Activated T-cell treated with anti-CD3 and anti-CD28 coated beads, Interleukin-2, amount 50 U/mL, for 4 hours (primary cell): Measurements from ENCODE around the gene LCLAT1. TPM values are rescaled to one million over a fixed set of nuclear protein-coding genes. Genes with fewer than 3 reads are reported as not detected.
"Not testable (repeated sequence)": the region's sequence is repeated elsewhere in the genome, so short reads cannot be mapped to it uniquely, and the experiment has no call there.

Experiments
- ATAC-seq, 2 donors: fragments of 200-7000 bp; cut with Tn5 transposase; one replicate each; pipeline ENCODE4 v1.10.0; 2021
- DNase-seq: peaks from one replicate; pipeline ENCODE4 v3.0.0-alpha.2; 2020
- H3K27me3 Mint-ChIP-seq: one replicate; pipeline ENCODE4 v1.8.0; 2021; ENCODE audit warnings: low read depth, mixed read lengths
- H3K36me3 Mint-ChIP-seq: one replicate; pipeline ENCODE4 v1.8.0; 2022; ENCODE audit warnings: mixed read lengths; ENCODE audit not compliant: insufficient read depth
- H3K4me1 Mint-ChIP-seq: one replicate; pipeline ENCODE4 v1.8.0; 2021; ENCODE audit warnings: low read depth, mixed read lengths
- H3K4me3 Mint-ChIP-seq: one replicate; pipeline ENCODE4 v1.8.0; 2021; ENCODE audit warnings: mild to moderate bottlenecking, moderate library complexity, mixed read lengths
- H3K9me3 Mint-ChIP-seq: one replicate; pipeline ENCODE4 v1.8.0; 2021; ENCODE audit warnings: mixed read lengths
- total RNA-seq, 3 donors: library from RNA; stranded (reverse); gene quantifications; one replicate each; pipeline ENCODE4 v1.2.1, GENCODE V29; 2021

The LCLAT1 gene
- total RNA-seq, 3 donors from 2014 or later, result 24.3 to 27.4 (median 26.2) TPM

DNA sequence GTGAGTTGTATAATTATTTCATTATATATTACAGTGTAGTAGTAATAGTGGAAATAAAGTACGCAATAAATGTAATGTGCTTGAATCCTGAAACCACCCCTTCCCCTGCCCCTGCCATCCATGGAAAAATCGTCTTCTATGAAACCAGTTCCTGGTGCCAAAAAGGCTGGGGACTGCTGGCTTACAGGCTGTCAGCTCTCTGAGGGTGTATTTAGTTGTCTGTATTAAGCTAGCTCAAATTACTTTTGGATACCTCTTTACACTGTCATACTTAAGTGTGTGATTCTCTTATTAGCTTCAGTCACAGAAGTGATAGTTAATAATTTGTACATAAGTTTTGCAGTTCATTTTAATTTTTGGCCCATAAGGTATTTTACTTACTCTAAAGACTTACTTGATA is 29.6 kb downstream of the LCLAT1 start:
- no peak for ATAC-seq
- H3K9me3 Mint-ChIP-seq, result no peaks in the 10 kb centered on the region
- no peak for DNase-seq
- H3K27me3 Mint-ChIP-seq, result no peaks in the 10 kb centered on the region
- H3K36me3 Mint-ChIP-seq, result peaks cover 12% of the 10 kb centered on the region
- no peak overlapping the region for H3K4me3 Mint-ChIP-seq
- peaks cover 39% of the 10 kb centered on the region for H3K4me1 Mint-ChIP-seq

DNA sequence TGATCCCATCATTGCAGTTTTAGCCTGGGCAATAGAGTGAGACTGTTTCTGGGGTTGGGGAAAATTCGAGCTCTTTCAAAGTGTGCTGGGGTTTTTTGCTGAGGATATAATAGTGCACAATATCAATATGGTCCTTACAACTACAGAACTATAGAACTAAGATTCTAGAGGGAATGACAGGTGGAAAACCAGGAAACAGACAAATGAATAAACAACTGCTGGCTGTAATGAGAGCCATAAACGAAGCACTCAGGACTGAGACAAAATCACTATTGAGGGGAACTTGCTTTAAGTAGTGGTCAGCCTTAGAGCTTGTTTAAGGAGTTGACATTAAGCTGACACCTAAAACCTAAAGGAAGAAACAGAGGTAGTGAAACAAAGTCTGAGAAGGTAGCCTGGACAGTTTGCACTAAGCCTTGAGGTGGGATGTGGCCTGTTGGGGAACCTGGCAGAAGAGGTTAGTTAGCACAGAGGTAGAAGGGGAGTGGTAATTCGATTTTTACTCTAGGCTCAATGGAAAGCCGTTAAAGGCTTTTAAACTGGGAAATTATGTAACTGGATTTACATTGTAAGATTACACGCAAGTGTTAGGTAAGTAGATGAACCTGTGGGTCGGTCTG is 33.8 kb downstream of the LCLAT1 start:
- H3K4me3 Mint-ChIP-seq, result no peak overlapping the region
- peaks cover 17% of the 10 kb centered on the region for H3K4me1 Mint-ChIP-seq
- H3K9me3 Mint-ChIP-seq, result no peaks in the 10 kb centered on the region
- no peaks in the 10 kb centered on the region for H3K27me3 Mint-ChIP-seq
- no peak for ATAC-seq
- DNase-seq, result no peak
- H3K36me3 Mint-ChIP-seq, result peaks cover 16% of the 10 kb centered on the region

DNA sequence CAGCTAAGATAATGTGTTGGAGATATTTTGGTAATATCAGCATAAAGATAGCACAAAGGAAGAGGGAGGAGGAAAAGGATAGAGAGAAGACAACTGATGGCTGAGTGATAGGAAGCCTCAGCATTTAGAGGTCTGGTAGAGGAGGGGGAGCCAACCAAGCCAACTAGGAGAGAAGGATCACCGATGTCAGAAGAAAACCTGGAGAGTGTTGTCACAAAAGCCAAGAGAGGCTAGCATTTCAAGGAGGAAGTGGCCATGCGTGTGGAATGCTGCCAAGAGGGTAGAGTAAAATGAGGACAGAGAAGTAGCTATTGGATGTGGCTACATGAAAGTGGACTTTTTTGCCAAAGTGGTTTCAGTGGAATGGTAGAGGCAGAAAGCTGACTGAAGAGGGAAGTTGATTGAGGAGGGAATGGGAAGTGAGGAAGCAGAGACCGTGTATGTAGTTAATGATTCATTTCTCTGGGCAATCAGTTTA is 34.3 kb downstream of the LCLAT1 start:
- Mint-ChIP-seq H3K4me3 (no peak overlapping the region), H3K36me3 (peaks cover 16% of the 10 kb centered on the region), H3K4me1 (peaks cover 19% of the 10 kb centered on the region), H3K9me3 (no peaks in the 10 kb centered on the region), H3K27me3 (no peaks in the 10 kb centered on the region)
- DNase-seq, result no peak
- ATAC-seq, result no peak

DNA sequence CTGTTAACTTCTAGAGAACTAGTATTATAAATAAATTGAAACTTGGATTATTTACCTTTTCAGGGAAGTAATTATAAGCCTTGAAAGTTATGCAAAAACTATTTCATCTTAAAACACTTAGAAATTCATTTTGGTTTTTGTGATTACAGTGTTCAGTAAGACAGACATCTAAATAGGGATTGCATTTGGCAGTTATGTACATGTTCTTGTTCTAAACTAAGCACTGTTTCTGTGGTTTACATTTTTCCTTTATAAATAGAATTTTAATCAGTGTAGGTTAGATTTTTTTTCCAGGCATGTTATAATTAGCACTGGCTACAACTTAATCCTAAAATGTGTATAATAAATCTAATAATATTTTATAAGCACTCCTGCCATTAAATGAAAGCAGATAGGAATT is 35.0 kb downstream of the LCLAT1 start:
- H3K36me3 Mint-ChIP-seq, result peaks cover 18% of the 10 kb centered on the region
- no peaks in the 10 kb centered on the region for H3K27me3 Mint-ChIP-seq
- ATAC-seq, result no peak
- no peak for DNase-seq
- H3K4me3 Mint-ChIP-seq, result no peak overlapping the region
- no peaks in the 10 kb centered on the region for H3K9me3 Mint-ChIP-seq
- H3K4me1 Mint-ChIP-seq, result peaks cover 26% of the 10 kb centered on the region

DNA sequence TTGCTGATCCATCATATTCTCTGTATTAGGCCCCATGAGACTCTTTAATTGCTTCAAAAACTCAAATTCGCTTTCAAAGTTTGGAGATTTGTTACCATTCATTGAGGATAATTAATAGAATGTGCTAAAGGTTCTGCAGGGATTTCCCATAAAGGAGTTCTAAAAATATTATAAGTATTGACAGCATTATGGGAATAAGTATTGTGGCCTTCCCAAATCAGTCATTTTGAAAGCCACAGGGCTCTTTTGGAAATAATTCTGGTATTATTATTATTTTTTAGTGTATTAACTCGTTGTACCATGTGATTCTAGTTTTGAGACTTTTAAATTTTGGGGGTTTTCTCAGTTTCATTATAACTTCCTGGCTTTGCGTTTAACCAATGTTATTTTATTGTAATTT is 37.1 kb downstream of the LCLAT1 start:
- Mint-ChIP-seq H3K4me3 (no peak overlapping the region), H3K4me1 (peaks cover 42% of the 10 kb centered on the region), H3K36me3 (peaks cover 12% of the 10 kb centered on the region), H3K9me3 (no peaks in the 10 kb centered on the region), H3K27me3 (no peaks in the 10 kb centered on the region)
- ATAC-seq, result no peak
- no peak for DNase-seq

DNA sequence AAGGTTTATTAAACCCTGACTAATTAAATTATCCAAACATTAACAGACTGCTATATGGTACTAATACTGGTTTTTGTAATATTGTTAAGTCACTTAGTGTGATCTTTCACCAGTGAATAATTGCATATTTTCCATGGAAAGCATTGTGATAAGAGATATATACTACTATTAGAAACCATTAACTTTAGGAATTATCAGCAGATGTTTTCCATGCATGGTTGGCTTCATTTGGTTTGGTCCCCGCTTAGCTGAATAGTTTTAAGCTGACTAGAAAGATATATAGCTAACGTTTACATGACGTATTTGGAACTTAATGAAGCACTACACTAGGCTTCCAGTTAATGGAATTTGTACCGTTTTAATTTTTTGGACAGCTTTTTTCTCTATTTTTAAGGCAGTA is 37.9 kb downstream of the LCLAT1 start:
- no peak overlapping the region for H3K4me3 Mint-ChIP-seq
- ATAC-seq (no peak), DNase-seq (no peak)
- peaks cover 12% of the 10 kb centered on the region for H3K36me3 Mint-ChIP-seq
- H3K27me3 Mint-ChIP-seq, result no peaks in the 10 kb centered on the region
- H3K4me1 Mint-ChIP-seq, result peaks cover 42% of the 10 kb centered on the region
- H3K9me3 Mint-ChIP-seq, result no peaks in the 10 kb centered on the region

DNA sequence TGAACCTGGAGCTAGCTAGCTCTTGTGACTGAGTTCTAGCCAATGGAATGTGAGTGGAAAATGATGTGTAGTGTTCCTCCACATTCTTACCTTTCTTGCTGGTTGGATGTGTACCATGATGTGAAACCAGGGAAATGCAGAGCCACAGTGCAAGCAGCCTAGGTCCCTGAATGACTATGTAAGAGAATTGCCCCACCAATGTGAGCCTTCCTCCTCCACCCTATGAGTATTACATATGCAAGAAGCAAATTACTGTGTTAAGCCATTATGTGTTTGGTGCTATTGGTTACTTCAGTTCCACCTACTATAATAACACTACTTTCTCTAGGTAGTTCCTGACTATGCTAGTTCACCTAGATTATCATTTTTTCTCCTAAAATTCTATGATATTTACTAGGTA is 39.6 kb downstream of the LCLAT1 start:
- DNase-seq (no peak), ATAC-seq (no peak)
- Mint-ChIP-seq H3K4me3 (no peak overlapping the region), H3K4me1 (peaks cover 36% of the 10 kb centered on the region), H3K36me3 (peaks cover 6% of the 10 kb centered on the region), H3K27me3 (no peaks in the 10 kb centered on the region), H3K9me3 (no peaks in the 10 kb centered on the region)

DNA sequence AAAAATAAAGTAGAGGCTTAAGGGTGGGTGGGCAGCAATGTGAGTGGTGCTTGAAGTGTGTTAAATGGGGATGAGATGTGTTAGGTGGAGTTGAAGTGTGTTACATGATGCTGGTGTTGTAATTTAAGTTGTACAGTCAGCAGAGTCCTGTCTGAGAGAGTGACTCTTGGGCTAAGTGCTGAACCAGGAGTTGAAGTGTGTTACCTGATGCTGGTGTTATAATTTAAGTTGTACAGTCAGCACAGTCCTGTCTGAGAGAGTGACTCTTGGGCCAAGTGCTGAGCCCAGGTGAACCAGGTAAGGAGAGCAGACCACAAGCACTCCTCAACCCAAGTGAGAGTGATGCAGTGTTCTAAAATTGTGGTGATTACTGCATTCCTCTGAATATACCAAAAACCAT is 40.6 kb downstream of the LCLAT1 start:
- H3K4me1 Mint-ChIP-seq, result peaks cover 36% of the 10 kb centered on the region
- H3K27me3 Mint-ChIP-seq, result no peaks in the 10 kb centered on the region

DNA sequence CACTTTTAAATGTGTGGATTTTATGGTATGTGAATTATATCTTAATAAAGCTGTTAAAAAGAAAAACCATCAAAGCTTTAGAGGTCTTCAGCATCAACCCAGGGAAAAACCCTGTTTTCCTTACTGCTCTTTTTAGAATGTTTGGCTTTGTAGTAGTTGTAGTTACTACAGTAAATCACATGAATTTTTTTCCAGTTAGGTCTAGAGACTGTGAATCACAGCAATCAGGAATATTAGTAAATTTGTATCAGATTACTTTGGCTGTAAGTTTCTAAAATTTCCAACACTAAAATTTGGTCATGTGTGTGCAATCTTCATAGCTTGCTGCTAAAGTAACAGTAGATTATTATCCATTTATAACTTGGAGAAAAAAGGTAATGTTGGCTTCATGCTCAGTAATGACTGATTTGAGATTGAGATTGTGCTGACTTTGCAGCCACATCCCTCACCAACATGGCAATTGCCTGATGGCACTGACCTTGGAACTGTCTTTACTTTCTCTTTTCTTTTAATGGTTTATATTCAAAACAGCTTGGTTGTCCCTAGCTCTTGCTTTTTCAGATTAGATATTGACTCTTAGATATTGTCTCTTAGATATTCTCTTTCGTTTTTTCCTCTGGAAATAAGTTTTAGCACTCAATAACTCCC is 41.1 kb downstream of the LCLAT1 start:
- Mint-ChIP-seq H3K4me3 (no peak overlapping the region), H3K27me3 (no peaks in the 10 kb centered on the region), H3K9me3 (no peaks in the 10 kb centered on the region), H3K4me1 (peaks cover 39% of the 10 kb centered on the region), H3K36me3 (peaks cover 3% of the 10 kb centered on the region)
- DNase-seq (no peak), ATAC-seq (no peak)

More for the DNA sequence above, 40.6 kb downstream of the LCLAT1 start:
- ATAC-seq (no peak), DNase-seq (no peak)
- Mint-ChIP-seq H3K4me3 (no peak overlapping the region), H3K36me3 (peaks cover 6% of the 10 kb centered on the region), H3K9me3 (no peaks in the 10 kb centered on the region)

DNA sequence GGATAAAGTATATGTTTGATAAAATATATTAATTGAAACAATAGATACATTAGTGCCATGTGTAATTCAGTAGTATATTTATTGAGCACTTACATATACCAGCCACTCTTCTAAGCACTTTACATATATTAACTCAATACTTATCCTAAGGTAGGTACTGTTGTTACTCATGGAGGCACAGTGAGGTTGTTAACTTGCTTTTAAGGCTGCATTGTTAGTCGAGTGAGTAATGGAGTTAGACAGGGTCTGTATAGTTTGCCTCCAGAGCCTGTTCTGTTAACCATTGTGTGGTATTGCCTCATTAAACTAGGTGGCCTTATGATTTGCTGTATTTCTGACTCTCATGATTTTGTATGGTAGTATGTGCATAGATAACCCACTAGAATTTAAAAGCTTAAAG is 44.2 kb downstream of the LCLAT1 start:
- ATAC-seq, result no peak
- Mint-ChIP-seq H3K27me3 (no peaks in the 10 kb centered on the region), H3K4me3 (no peak overlapping the region), H3K9me3 (peaks cover 6% of the 10 kb centered on the region), H3K36me3 (peaks cover 7% of the 10 kb centered on the region), H3K4me1 (peaks cover 38% of the 10 kb centered on the region)
- DNase-seq, result no peak

DNA sequence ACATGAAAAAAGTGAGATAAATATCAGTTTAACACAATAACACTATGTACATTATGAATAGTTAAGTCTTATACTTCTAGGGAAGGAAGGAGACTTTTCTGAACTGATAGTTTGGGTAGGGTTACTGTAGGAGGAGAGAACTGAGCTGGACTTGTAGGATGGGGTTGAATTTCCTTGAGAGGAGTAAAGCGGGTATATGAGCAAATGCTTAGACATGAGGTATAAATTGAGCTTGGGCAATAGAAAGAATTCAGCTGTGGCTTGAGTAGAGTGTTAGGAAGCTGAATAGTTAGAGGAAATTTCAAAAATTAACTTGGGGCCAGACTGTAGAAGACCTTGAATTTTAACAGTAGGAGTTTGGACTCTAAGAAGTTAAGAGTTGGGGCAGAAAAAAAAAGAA is 45.1 kb downstream of the LCLAT1 start:
- no peak for DNase-seq
- no peak for ATAC-seq
- Mint-ChIP-seq H3K36me3 (peaks cover 11% of the 10 kb centered on the region), H3K9me3 (peaks cover 10% of the 10 kb centered on the region), H3K27me3 (no peaks in the 10 kb centered on the region), H3K4me1 (peaks cover 31% of the 10 kb centered on the region), H3K4me3 (no peak overlapping the region)

DNA sequence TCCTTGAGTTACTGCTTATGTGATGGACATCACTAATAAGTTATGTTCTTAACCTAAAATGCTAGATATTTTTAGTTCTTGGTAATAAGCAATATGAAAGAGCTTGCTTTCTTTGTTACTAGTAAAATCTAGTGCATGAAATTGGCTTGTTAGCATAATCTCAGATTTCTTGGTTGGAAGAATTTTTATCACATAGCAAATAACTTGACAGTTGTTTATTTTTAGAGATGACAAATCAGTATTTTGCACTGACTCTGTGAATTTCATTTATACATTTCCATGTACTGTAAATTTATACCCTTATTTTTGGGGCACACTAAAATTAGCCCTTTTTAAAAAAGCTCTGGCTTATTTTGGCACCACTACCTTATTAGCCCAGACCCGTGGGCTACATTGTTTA is 45.6 kb downstream of the LCLAT1 start:
- no peaks in the 10 kb centered on the region for H3K27me3 Mint-ChIP-seq
- H3K4me3 Mint-ChIP-seq, result no peak overlapping the region
- ATAC-seq (no peak), DNase-seq (no peak)
- H3K4me1 Mint-ChIP-seq, result peaks cover 26% of the 10 kb centered on the region
- H3K9me3 Mint-ChIP-seq, result peaks cover 11% of the 10 kb centered on the region
- peaks cover 13% of the 10 kb centered on the region for H3K36me3 Mint-ChIP-seq

DNA sequence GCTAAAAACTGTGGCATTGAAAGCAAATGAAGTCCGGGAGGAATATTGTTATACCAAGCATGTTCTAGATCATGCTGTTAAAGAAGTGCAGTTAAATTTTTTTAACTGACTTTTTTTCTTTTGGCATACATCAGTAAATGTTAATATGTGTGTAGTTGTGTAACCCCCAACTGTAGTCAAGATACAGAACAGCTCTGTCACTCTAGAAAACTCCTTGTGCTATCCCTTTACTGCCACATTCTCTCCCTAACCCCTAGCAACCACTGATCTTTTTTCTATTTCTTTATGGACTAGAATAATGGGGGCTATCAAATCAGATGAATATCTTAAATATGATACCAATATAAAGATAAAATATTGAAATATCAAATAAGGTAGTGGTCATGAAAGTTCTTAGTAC is 46.4 kb downstream of the LCLAT1 start:
- Mint-ChIP-seq H3K9me3 (peaks cover 17% of the 10 kb centered on the region), H3K4me1 (peaks cover 21% of the 10 kb centered on the region), H3K4me3 (no peak overlapping the region), H3K36me3 (peaks cover 18% of the 10 kb centered on the region), H3K27me3 (no peaks in the 10 kb centered on the region)
- DNase-seq (no peak), ATAC-seq (no peak)

DNA sequence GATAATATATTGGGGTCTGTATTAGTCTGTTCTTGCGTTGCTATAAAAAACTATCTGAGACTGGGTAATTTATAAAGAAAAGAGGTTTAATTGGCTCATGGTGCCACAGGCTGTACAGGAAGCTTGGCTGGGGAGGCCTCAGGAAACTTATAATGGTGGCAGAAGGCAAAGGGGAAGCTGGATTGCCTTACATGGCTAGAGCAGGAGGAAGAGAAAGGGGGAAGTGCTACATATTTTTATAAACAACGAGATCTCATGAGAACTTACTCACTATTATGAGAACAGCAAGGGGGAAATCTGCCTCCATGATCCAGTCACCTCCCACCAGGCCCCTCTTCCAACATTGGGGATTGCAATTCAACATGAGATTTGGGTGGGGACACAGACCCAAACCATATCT is 48.9 kb downstream of the LCLAT1 start:
- H3K36me3 Mint-ChIP-seq, result peaks cover 26% of the 10 kb centered on the region
- H3K9me3 Mint-ChIP-seq, result peaks cover 26% of the 10 kb centered on the region
- not testable (repeated sequence) for H3K4me3 Mint-ChIP-seq, DNase-seq, H3K27me3 Mint-ChIP-seq, ATAC-seq
- H3K4me1 Mint-ChIP-seq, result peaks cover 16% of the 10 kb centered on the region

DNA sequence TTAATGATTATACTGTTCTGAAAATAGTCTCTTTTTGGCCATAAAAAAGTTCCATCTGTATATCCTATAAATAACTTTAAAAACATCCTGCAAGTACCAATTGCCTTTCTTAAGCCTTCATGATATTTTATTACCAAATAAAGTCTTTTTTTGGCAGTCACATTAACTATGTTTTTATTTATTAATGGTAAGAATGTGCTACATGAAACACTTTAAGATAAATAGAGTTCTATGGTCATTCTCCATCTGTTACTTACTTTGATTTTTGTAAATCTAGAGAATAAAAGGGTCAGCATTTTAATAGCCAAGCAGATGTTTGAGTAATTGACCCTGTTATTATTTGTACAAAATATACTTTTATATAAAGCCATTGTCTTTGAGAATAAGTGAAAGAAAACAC is 52.6 kb downstream of the LCLAT1 start:
- ATAC-seq (no peak), DNase-seq (no peak)
- Mint-ChIP-seq H3K4me1 (peaks cover 34% of the 10 kb centered on the region), H3K27me3 (no peaks in the 10 kb centered on the region), H3K36me3 (peaks cover 35% of the 10 kb centered on the region), H3K9me3 (peaks cover 36% of the 10 kb centered on the region), H3K4me3 (no peak overlapping the region)
